Stimulated activated CD8-positive, alpha-beta memory T cell treated with anti-CD3 and anti-CD28 coated beads, Interleukin-7, amount 100 ng/mL, for 1 hour (primary cell): ENCODE data around the gene GRPEL1.

Experiments used
- DNase-seq, 2 donors: peaks; one replicate each; pipeline ENCODE4 v3.0.0-alpha.2; 2020; ENCODE audit warnings: low read depth in 2 of 2

Gene GRPEL1

DNA sequence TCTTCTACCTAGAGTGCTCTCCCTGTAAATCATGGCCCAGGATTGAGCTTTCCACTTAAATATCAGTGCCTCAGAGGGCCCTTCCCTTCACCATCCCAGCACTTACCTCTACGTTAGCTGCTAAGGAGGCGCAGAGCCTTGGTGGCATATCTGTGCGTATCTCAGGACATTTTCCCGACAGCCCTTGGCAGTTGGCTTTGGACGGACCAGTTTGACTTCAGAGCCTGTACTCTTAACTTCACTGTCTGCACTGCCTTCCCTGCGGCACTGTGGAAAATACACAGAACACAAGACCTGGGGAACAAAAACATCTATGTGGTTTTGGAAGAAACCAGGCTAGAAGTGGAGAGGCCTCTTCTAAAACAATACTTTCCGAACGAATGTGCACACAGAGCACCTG is 22.3 kb downstream of the GRPEL1 start:
- DNase-seq: no peak

DNA sequence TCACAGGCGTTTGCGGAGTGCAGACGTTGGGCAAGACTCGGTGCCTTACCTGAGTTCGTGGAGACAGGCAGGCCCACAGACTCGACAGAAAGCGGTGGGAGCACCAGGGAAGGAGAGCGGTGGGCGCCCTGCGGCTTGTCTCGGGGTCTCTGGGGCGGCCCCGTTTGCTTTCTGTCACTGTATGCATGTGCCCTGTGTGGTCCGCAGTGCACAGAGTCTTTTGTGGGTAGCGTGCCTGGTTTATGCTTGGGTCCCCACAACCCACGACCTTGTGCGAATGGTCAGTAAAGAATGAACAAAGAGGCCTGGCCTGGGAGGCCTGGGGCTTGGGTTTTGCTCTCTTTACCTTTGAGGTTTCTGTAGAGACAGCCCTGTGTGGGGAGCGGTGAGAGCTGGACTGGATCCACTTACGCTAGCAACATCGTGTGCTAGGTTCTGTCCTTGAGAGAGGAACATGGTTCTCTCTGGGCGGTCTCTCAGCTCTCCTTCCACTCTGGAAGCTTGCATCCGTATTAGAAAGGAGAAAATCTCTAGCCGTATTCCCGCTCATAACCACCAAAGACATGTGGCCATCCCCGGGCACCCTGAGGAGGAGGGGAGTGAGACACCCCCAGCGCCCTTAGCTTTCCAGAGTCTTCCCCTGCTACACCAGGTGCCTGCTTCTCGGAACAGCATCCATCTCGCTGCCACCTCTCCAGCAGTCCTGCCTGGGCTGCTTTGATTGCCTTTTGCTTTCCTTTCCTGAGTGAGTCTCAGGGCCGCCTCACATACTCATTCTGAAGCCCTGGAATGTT is 23.5 kb downstream of the GRPEL1 start:
- DNase-seq: no peak

DNA sequence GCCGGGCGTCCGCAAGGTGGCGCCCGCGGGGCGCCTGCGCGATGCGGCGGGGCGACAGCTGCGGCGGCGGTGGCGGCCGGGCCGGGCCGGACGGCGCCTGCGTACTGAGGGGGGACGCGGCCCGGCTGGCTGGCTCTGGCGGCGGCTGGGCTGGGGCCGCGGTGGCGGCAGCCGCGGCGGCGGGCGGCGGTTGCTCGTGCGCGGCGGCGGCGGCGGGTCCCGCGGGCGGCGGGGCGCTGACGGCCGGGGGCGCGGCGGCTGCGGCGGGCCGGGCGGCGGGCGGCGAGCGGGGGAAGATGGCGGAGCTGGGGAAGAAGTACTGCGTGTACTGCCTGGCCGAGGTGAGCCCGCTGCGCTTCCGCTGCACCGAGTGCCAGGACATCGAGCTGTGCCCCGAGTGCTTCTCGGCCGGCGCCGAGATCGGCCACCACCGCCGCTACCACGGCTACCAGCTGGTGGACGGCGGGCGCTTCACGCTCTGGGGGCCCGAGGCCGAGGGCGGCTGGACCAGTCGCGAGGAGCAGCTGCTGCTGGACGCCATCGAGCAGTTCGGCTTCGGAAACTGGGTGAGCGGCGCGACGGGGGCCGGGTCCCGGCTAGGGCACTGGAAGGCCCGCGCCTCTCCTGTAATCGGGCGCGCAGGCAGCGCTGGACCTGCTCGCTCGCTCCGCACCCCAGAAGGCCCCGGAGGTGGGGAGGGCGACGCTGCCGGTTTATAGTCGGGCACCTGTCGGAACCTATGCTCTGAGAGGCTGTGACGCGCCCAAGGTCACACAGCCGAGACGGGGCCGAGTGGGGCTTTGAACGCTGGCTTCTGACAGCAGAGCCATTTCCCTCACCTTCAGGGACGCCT is 24.4 kb downstream of the GRPEL1 start, which contains the start of gene TADA2B:
Gene TADA2B, plus strand, starts transcription at position 89 of the 853 bp plus-strand sequence. Its CDS starts 208 bp downstream, at position 297.
- peak; percentile 19 to 22 for DNase-seq

DNA sequence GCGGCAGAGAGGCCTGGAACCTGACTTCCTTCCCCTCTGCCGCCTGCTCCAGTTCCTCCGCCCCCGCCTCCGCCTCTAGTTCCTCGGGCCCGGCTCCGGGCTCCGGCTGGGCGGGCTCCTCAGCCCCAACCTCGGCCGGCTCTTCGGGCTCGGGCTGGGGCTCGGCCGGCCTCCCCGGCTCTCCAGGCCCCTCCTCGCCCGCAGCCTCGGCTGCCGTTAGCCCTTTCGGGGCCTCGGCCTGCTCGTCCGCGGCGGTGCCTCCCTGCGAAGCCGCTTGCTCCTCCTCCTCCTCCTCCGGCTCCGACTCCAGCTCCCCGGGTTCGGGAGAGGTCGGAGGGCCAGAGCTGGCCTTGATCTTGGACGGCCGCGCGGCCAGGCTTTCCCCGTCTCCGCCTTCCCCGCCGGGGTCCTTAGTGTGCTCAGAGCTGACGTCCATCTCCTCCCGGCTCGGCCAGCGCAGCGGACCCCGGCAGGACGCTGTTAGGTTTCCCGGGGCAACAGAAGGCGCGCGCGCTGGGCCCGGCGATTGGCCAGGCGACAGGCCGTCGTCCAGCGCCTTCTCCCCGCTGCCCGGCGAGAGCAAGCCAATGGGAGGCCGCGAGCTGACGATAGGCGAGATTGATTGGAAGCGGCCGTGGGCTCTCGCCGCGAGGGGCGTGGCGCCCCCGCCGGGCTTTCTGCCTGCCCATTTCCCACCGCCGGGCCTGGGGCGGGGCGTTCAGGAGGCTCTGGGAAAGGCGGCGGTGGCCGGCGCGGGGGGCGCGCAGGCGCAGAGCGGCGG is 25.2 kb downstream of the GRPEL1 start:
- peak; percentile 69 to 85 for DNase-seq

DNA sequence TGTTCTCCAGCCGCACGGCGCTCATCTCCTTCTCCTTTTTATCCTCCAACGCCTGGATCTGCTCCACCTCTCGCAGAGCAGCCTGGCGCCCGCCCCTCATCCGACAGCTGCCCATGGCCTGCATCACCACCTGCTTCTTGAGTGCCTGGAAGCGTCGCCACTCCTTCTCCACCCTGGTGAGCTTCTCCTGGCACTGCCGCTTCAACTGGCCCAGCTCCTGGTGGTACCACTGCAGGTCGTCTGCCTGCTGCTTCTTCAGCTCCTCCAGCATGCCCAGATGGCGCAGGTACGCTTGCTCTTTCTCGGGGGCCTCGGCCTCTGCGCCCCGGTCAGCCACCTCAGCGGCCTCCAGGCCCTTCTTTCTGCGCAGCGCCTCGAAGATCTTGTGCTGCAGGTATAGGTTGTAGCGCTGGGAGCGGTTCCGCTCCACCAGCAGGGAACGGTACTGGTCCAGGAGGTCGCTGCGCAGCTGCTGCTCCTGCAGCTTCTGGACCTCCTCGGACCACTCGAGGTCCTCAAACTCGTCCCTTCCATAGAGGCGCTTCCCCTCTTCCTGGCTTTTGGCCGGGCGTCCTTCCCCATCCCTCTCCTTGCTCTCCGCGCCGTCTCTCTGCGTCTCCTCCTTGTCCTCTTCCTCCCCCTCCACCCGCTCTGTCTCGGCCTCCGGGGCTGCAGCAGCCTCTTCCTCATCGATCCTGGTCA is 25.9 kb downstream of the GRPEL1 start:
- no peak for DNase-seq

DNA sequence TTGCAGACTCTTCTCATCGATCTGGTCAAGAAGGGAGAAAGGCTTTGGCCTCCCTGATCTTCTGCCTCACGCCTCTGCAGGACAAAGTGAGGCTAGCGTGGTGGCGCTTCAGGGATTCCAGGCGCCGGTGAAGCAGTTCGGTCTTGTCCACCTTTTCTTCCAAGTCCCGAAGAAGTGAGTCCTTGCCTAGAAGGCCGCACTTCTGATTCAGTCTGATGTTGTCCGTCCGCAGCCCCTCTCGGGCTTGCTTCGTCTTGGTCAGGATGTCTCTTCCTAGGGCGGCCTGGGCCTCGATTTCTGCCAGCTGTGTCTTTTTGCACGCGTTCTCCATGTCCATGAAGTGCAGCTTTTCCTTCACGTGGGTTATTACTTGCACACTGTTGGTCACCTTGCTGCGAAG is 26.6 kb downstream of the GRPEL1 start:
- DNase-seq: no peak

DNA sequence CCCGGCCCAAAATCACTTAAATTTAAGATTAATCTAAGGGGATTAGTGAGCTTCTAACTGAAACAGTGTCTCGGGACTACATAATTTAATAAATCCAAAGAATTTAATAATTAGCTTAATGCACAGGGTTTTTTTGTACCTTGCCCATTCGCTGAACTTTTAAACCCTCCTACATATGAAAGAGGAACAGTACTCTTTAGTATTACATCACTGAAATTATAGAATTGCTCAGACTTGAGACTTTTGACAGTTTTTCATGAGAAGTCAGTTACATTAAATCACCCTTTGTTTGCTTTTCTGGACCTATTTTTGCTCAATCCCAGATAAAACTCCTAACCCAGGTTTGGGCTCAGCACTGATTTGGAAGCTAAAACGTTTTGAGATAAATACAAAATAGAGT is 27.1 kb downstream of the GRPEL1 start:
- DNase-seq: no peak

DNA sequence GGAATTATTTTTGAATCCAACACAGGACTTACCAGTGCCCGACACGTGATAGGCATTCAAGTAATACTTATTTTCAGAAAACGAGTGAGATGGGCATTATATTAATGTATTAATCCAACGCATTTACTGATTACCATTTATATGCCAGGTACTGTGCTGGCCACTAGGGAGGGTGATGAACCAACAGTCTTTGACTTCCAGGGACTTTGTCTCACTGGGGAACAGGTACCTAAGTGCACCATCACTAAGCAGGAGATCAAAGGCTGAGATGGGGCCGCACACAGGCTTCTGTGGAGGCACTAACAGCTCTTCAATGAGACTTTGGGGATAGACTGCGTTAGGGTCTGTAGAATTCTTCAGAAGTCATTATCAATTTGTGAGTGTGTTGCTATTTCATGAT is 30.4 kb downstream of the GRPEL1 start:
- no peak for DNase-seq

DNA sequence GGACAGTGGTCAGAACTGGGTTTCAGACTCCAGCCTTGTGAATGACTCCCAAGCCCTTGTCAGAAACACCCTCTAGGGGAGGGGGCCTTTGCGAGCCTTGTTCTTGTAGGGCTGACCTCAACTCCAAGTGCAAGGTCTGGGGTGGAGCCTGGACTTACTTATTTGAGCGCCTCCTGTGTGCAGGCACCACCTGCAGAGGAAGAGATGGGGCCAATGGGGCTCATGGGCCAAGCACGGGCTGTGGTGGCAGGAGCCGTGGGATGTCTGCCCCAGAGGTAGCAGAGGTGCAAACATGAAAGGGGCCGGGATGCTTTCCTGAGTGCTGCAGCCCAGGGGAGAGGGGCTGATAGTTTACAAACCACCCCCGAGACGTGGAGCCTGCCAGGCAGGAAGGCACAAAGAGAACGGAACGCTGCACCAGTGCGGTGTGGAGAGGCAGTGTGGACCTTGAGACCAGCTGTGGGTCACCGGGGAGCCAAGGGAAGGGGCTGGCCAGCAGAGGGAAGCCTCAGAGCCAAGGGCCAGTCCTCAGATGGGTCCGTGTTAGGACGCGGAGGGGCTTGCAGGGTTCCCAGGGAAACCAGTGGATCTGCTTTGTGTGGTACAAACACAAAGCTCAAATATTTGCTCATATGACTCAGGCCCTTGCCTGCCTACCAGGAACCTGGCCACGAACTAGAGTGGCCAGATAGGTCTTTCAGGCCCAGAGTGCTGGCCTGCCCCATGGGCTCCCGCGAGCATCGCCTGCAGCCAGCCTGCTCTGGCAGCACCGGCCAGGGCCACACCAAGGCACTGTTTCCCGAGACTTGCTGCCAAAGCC is 33.4 kb downstream of the GRPEL1 start:
- no peak for DNase-seq

DNA sequence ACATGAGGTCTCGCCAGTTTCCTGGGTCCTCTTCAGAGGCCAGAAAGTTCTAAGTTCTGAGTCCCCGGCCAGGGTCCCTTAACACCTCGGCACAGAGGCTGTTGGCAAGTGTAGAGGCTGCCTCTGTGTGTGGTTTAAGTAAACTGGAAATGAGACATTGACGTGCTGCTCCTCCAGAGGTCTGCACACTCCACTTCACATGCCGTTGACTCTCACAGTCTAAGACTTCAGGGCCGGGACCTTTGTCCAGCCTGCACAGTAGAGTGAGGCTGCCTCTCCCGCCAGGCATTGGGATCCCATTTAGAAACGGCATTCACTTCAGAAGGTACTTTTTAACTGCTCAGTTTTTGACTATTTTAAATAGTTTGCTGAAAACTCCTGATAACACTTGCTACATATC is 35.3 kb downstream of the GRPEL1 start:
- DNase-seq: no peak

DNA sequence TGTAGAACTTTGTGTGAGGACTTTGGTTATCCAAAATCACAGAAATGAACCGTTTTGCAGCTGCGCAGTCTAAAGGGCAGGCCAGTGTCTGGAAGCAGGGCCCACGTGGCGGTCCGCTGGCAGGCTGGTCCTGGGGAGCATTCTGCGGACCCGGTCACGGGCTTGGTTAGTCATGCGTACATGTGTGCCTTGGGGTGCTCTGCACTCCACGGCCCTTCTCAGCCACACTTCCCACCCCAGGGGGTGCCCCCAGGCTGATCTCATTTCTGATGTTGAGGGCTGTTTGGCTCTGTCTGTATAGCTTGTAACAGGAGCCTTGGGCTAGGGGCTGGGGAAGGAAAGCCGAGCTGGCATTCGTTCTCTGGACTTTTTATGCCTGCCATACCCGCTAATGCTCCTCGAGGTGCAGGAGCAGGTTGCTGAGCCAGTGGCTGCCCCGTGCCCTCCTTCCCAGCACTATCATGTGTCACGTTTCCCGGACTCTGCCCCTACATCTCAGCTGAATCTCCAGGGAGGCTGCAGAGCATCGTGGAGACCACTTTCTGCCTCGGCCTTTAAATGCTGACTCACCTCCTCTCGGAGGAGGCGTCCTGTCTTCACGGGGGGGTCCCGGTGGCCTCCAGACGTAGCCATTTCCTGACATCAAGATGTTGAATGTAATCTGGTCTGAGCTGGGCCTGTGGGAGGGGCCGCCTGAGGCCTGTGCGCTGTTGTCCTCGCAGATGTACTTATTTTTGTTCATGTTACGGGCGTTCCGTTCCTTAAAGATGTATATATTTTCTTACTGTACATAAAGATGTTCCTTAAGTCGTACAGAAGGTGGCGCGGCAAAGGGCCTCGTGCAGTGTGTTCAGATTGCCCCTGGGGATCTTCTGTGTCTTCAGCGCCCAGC is 36.1 kb downstream of the GRPEL1 start:
- DNase-seq: no peak

DNA sequence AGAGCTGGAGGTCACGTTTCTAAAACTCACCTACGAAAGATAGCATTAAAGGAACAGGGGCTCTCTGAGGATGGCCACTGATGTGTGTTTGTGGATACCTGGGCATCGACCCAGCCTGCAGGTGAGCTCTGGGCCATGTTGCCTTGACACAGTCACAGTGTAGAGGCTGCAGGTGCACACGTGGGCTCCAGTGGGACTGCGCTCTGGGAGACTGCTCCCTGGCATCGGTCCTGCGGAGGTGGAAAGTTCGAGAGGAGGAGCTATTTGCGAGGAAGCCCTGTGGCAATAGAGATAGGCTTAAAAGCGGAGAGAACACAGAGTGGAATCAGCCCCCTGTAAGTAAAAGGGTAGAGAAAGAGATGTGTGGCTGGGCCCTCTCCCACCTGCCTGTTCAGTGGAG is 37.0 kb downstream of the GRPEL1 start:
- no peak for DNase-seq

DNA sequence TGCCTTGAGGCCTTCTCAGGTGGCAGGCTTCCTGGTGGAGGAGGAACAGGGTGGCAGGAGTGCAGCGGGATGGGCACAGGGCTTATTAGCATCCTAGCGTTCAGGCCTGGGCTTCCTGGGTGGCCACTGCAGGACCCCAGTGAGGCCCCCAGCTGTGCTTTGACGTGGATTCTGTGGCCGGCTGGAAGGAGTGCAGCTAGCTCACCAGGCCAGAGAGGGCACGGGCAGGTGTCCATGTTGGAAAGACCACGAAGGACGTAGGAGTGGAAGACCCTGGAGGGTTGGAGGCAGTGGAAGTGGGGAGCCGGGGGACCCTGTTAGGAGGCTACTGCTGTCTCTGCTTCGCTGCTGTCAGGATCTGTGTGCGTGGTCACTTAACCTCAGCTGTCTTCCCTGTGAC is 37.9 kb downstream of the GRPEL1 start:
- no peak for DNase-seq

DNA sequence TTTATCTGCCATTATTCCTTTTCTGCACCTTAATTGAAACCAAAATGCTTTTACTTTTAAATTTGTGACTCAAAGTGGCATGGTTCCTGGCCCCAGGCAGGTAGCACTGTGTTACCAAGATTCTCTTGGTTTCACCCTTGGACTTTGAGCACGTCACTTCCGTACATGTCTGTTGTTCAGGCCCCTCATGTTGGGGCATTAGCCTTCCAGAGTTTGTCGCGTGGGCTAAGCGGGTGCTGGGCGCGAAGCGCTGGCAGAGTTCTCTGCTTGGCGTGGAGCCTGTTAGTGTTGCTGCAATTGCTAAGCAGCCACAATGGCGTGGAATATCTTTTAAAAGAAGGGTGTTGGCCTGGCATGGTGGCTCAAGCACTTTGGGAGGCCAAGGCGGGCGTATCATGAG is 38.7 kb downstream of the GRPEL1 start:
- DNase-seq: no peak

DNA sequence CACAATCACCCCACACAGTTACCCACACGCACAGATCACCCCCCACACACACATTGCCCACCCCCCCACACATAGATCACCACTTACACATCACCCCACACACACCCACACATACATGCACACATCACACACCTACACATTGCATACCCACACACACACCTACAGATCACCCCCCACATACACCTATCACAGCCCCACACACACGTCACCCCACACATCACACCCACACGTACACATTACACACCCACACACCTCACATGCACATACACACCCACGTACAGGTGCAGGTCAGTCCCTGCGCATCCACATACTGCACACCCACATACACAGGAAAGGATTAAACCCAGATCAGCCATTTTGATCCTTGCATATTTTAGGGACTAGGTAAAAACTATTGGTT is 40.0 kb downstream of the GRPEL1 start:
- no peak for DNase-seq

DNA sequence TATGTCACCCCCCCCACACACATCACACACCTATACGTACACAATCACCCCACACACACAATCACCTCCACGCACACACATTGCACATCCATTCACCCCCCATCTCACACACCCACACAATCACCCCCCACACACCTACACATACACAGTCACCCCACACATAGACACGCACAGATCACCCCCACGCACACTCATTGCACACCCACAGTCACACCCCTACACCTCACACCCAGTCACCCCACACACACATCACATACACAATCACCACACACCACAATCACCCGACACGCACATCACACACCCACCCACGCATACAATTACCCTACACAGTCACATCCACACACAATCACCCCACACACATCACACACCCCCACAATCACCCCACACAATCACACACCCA is 40.6 kb downstream of the GRPEL1 start:
- DNase-seq: no peak

DNA sequence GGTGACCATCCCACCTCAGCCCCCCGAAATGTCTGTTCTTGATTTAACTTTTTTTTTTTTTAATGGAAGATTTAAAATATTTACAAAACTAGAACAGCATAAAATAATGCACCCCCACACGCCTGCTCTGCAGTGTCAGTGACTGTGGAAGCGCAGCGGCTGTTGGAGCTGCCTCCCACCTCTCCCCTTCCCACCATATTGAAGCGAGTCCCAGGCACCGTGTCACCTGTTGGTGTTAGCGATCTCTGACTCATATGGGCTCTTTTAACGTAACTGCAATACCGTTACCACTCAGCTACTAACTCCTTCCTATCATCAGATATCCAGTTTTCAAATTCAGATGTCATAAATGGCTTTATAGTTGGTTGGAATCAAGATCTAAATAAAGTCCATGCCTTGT is 41.8 kb downstream of the GRPEL1 start:
- DNase-seq: no peak

DNA sequence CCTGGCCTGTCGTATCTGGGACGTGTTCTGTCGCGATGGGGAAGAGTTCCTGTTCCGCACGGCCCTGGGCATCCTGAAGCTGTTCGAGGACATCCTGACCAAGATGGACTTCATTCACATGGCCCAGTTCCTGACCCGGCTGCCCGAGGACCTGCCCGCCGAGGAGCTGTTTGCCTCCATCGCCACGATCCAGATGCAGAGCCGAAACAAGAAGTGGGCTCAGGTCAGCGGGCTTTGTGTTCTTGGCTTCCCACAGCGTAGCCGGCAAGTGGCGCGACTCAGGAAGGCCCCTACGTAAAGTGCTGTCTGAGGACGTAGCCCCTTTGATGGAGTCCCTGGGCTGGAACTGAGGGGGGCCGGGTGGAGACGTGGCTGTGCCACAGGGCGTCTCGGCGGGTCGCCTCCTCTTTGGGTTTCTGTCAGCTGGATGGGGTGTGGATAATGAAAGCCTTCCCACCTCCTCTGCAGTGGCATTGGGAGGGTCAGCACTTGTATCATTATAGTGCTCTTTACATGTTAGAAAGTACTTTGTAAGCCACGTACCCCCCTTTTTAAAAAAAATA is 42.7 kb downstream of the GRPEL1 start:
- no peak for DNase-seq

DNA sequence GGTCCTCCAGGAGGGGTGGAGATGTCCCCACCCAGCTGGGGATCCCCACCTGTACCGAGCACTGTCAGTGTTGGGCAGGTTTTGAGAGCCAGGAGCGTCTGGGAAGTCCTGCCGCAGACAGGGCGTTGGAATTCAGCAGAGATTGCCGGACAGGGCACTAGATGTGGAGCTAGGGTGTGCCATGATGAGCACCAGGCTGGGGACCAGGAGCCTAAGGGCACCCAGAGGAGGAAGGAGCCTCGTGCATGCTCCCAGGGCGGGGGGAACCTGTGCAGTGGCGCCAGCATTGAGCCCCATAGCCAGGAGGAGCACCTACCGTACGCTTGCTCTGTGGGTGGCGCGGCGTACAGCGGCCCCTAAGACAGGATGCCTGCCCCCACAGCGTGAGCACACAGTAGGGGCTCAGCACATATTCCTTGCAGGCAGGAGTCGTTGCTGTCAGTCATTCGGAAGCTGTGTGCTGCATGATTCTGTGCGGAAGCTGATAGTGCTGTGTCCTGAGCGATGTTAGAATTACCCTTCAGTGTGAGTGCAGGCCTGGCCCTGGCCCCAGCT is 43.5 kb downstream of the GRPEL1 start:
- no peak for DNase-seq
